Measurements from ENCODE around the gene KICS2.

The KICS2 gene

GRCh38 chr12:64173456-64173855 lies 48.6 kb downstream of the KICS2 start:
- no peak for DNase-seq (ENCODE audit: low spot score)

Measured in HuH-7.5 (cell line).